ENCODE data around the gene PEX7. TPM values are rescaled to one million over a fixed set of nuclear protein-coding genes. Genes with fewer than 3 reads are reported as not detected.
A peak's percentile ranks its signal among the peaks of the same experiment; 100 is the strongest.
"Not testable (repeated sequence)": the region's sequence is repeated elsewhere in the genome, so short reads cannot be mapped to it uniquely, and the experiment has no call there.

PEX7 gene
- total RNA-seq, 1 donor from 2014 or later, result 12.0 TPM

DNA sequence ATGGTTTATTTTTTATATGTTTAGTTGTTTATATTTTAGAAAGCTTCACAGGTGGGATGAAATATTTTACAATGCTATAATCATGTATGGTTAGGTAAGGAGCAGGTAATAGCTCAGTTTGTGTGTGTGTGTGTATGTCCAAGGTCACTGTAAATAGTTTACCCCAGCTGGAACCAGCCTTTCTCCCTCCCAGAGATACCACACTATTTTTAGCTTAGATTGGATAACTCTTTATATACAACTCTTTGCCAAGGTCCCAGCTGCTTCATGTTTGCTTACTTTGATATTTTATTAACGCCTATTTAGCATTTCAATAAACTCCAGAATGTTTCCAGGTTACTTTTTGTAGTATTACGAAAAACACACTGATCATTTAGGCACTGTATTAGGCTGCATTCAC is 1.8 kb upstream of the PEX7 start:
- ATAC-seq (ENCODE audit: poor library complexity) (peak; percentile 49), DNase-seq (no peak)
- intact Hi-C loops (cut with DNase I), result no loop called here

DNA sequence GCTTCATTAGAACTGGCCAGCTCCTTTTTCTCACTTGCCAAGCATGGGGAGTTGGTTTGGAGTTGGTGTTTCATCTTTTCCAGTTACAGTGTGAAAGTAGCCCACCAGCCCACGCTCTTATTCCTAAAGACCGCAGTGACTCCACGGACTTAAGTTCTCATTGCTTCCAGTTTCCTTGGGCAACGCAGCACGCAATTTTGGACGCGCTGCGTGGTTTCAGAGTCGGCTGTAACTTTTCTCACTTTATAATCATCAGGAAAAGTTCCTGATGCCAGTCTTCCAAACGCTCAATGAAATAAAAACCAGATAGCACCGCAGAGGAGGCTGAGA is 381 bp upstream of the PEX7 start:
- DNase-seq (peak; percentile 52), ATAC-seq (ENCODE audit: poor library complexity) (peak; percentile 0)
- intact Hi-C loops (cut with DNase I), result no loop called here

DNA sequence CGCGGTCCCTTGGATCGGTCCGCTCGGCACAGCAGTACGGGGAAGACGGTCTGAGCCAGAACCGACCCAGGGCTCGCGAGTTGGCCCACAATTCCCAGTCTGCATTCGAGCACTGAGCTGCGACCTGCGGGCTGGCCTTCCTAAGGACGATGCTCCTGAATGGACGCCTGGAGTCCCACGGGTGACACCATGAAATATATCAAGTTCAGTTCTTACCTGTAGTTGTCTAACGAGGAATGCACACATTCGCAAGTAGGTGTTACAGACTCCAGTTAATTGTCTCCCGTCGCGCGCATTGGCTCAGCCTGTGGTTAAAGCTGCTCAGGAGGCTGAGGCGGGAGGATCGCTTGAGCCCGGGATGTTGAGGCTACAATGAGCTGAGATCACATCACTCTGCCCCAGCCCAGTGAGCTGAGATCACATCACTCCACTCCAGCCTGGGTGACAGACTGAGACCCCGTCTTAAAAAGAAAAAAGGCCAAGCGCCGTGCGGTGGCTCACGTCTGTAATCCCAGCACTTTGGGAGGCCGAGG is 802 bp downstream of the PEX7 start:
- no peak for DNase-seq
- intact Hi-C loops (cut with DNase I), result no loop called here
- ATAC-seq (ENCODE audit: poor library complexity), result no peak

DNA sequence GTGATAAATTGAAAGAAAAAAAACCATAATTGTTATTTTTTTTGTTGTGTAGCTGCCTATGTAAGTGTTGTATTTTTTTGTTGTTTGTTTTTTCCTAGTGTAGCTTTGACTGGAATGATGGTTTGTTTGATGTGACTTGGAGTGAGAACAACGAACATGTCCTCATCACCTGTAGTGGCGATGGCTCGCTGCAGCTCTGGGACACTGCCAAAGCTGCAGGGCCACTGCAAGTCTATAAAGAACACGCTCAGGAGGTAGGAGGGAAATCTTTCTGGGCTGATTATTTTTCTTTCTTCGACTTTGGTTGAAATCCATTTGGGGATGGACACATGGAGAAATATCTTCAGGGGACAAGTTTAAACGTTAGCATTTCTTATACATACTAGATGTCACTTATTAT is 3.8 kb downstream of the PEX7 start:
- no peak for ATAC-seq (ENCODE audit: poor library complexity)
- peak; percentile 69 for DNase-seq
- intact Hi-C loops (cut with DNase I), result no loop called here

DNA sequence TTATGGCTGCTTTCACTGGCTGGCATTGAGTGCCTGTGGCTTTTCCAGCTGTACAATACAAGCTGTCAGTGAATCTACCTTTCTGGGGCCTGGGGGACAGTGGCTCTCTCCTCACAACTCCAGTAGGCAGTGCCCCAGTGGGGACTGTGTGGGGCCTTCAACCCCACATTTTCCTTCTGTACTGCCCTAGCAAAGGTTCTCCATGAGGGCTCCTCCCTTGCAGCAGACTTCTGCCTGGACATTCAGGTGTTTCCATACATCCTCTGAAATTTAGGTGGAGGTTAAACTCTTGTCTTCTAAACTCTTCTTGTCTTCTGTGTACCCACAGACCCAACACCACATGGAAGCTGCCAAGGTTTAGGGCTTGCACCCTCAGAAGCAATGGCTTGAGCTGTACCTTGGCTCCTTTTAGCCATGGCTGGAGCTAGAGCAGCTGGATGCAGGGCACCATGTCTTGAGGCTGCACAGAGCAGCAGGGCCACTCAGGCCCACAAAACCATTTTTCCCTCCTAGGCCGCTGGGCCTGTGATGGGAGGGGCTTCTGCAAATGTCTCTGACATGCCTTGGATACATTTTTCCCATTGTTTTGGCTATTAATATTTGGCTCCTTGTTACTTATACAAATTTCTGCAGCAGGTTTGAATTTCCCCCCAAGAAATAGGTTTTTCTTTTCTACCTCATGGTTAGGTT is 9.6 kb downstream of the PEX7 start:
- ATAC-seq (ENCODE audit: poor library complexity) (no peak), DNase-seq (no peak)
- intact Hi-C loops (cut with DNase I), result no loop called here

DNA sequence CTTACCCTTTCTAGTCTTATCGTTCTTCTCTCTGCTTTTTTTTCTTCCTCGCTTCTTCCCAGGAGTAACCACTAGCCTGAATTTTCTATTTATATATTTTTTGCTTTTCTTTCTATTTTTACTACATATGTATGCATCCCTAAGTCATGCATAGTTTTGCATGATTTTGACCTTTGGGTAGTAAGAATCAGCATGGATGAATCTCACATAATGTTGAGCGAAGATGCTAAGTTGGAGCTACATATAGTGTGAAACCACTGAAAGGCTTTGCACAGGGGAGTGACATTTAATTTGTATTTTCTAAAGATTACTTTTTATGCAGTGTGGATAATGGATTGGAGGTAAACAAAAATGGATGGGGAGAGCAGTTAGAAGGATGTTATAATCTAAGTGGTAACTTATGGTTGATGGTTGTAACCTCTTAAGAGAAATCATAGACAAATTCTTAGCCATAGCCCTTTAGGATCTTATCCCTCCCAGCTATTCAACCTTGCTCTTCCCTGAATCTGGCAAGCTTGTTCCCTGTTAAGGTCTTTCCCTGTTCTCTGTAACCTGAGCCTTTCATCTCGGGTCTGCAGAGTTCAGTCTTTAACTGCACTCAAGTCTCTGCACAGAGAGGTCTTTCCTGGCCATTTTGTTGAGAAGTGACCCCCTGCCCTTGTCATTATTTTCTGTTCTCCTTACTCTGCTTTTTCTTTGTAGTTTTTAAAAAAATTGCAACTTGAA is 18.0 kb downstream of the PEX7 start:
- intact Hi-C loops (cut with DNase I), result loop anchor here (10.0 kb wide), 1 partner anchor 174 kb away; no protein-coding TSS in a partner anchor
- ATAC-seq (ENCODE audit: poor library complexity) (no peak), DNase-seq (no peak)

DNA sequence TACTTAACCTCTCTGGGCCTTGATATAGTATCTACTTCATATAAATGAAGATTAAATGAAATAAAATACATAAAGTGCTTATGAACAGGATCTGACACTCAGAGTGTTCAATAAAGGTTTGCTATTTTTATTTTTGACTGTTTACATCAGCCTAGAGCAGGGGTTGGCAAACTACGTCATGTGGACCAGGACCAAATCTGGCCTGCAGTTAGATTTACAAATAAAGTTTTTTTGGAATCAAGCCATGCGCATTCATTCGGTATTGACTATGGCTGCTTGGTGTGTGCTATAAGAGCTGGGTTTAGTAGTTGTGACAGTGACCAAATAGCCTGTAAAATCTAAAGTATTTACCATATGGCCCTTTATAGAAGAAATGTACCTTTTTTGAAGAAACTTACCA is 20.8 kb downstream of the PEX7 start:
- no peak for ATAC-seq (ENCODE audit: poor library complexity)
- intact Hi-C loops (cut with DNase I), result loop anchor here (10.0 kb wide), 1 partner anchor 172 kb away; no protein-coding TSS in a partner anchor

DNA sequence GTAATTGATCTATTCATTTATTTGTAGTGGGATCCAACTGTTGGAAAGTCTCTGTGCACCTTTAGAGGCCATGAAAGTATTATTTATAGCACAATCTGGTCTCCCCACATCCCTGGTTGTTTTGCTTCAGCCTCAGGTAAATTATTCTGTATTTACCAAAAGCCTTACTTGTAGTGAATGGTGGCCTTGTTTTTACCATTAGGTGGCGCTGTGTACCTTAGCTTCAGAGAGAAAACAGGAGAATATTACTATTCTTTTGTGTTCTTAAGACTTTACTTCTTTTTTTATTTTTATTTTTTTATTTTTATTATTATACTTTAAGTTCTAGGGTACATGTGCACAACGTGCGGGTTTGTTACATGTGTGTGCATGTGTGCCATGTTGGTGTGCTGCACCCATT is 23.7 kb downstream of the PEX7 start:
- peak; percentile 64 for ATAC-seq (ENCODE audit: poor library complexity)
- intact Hi-C loops (cut with DNase I), result loop anchor here (10.0 kb wide), 1 partner anchor 169 kb away; no protein-coding TSS in a partner anchor
- no peak for DNase-seq

More for the DNA sequence above, 20.8 kb downstream of the PEX7 start:
- no peak for DNase-seq

DNA sequence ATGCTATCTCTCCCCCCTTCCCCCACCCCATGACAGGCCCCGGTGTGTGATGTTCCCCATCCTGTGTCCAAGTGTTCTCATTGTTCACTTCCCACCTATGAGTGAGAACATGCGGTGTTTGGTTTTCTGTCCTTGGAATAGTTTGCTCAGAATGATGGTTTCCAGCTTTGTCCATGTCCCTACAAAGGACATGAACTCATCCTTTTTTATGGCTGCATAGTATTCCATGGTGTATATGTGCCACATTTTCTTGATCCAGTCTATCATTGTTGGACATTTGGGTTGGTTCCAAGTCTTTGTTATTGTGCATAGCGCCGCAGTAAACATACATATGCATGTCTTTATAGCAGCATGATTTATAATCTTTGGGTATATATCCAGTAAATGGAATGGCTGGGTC is 24.1 kb downstream of the PEX7 start:
- ATAC-seq (ENCODE audit: poor library complexity); DNase-seq: not testable (repeated sequence)
- intact Hi-C loops (cut with DNase I), result loop anchor here (10.0 kb wide), 1 partner anchor 168 kb away; no protein-coding TSS in a partner anchor

DNA sequence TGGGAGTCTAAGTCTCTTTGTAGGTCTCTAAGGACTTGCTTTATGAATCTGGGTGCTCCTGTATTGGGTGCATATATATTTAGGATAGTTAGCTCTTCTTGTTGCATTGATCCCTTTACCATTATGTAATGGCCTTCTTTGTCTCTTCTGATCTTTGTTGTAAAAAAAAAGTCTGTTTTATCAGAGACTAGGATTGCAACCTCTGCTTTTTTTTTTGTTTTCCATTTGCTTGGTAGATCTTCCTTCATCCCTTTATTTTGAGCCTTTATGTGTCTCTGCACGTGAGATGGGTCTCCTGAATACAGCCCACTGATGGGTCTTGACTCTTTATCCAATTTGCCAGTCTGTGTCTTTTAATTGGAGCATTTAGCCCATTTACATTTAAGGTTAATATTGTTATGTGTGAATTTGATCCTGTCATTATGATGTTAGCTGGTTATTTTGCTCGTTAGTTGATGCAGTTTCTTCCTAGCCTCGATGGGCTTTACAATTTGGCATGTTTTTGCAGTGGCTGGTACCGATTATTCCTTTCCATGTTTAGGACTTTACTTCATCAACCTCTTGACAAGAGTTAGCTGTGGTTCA is 27.7 kb downstream of the PEX7 start:
- not testable (repeated sequence) for ATAC-seq (ENCODE audit: poor library complexity); DNase-seq
- intact Hi-C loops (cut with DNase I), result loop anchor here (10.0 kb wide), 1 partner anchor 165 kb away; no protein-coding TSS in a partner anchor

DNA sequence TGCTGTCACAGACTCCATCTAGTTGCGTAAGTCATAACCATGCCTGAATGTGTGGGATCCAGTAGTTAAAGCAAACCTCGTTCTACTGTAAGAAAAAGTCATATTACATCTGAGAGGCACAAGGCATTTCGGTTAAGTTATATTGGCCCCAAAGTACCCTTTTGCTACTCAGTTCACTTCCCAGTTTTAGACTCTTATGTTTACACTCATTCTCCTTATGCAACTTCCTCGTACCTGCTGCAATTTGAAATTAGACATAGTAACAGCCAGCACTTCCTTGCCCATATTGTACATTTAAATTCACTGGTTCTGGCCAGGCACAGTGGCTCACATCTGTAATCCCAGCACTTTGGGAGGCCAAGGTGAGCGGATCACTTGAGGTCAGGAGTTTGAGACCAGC is 37.0 kb downstream of the PEX7 start:
- intact Hi-C loops (cut with DNase I), result no loop called here
- ATAC-seq (ENCODE audit: poor library complexity), result peak; percentile 49
- DNase-seq, result no peak

DNA sequence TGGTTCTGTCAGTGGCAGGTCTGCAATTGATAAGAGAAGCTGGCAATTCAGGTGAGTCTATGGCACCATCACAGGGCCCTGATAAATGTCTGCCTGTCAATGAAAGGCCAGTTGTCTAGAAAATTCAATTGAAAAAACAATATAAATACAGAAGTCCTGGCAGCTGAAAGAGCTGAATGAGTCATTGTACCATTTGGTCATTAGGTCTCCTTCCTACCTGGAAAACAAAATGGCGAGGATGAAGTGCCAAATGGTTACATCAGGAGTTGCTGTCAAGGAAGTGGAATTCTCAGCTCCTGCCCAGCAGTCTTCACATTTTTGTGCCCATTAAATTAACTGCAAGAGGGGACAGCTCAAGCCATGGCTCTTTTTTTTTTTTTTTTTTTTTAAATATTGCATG is 37.7 kb downstream of the PEX7 start:
- ATAC-seq (ENCODE audit: poor library complexity), result no peak
- intact Hi-C loops (cut with DNase I), result no loop called here
- no peak for DNase-seq

DNA sequence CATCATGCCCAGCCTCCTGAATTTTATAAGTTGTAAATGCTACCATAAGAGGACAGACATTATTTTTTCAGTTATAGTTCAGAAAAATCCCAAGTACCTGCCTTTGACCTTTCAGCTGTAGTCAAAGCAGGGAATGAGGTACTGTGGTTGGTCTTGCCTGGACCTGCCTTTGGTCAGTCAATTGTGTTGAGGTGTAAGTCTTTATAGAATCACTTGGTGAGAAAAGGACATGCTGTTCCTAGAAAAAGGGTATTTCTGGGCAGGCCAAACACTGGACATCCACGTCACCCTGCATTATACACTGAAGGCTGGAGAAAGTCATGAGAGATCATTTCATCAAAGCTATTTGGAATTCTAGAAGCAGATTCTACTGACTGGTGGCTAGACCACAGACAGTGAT is 40.3 kb downstream of the PEX7 start:
- DNase-seq, result no peak
- ATAC-seq (ENCODE audit: poor library complexity), result no peak
- intact Hi-C loops (cut with DNase I), result no loop called here

DNA sequence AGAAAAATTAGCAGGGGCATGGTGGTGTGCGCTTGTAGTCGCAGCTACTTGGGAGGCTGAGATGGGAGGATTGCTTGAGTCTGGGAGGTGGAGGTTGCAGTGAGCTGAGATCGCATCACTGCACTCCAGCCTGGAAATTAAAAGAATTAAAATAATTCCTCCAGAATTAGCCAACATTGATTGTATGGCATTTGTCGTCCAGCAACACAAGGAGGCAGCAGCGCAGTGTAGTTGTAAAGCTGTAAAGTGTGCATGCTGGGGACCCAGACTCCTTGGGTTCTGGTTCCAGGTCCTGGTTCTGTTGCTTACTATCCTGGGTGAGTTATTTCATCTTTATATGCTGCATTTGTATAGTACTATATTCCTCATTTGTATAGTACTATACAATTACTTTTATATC is 41.4 kb downstream of the PEX7 start:
- no peak for DNase-seq
- ATAC-seq (ENCODE audit: poor library complexity), result no peak
- intact Hi-C loops (cut with DNase I), result no loop called here

DNA sequence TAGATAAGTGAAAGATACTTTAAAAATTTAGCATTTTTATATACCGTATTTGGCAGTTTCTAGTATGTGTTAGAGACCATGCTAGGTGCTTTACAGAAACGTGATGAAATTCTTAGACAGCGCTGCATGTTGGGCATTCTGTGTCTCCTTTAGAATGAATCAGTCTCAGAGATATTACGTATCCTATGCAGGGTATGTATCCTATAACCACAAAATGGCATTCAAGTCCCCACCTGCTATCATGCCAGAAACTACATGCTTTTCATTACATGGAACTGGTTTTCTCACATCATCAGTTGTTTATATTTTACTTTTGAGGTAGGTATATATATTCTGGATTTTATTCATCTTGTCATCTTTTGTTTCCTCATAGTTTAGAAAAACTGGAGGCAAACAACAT is 42.3 kb downstream of the PEX7 start:
- intact Hi-C loops (cut with DNase I), result no loop called here
- ATAC-seq (ENCODE audit: poor library complexity) (no peak), DNase-seq (no peak)

DNA sequence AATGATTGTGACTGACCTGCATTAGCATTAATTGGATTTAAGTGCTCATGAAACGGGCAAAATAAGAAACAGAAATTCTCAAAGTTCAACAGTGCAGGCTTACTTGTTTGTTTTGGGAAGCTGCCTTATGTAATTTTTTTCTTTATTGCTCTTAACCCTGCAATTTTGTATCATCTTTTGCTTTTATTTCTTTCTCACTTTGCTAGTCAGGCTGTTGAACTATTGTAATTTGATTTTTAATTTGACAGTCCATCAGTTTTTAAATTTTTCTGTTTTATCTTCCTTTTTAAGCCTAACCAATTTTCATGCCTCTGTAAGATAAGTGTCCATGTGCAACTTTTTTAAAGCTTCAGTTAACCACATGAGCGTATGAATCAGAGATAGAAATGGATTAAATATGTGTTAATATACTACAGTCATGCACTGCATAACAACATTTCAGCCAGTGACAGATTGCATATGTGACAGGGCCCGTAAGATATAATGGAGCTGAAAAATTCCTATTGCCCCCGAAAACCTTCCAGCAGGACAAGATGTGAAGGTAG is 44.6 kb downstream of the PEX7 start:
- no peak for ATAC-seq (ENCODE audit: poor library complexity)
- intact Hi-C loops (cut with DNase I), result no loop called here
- no peak for DNase-seq

DNA sequence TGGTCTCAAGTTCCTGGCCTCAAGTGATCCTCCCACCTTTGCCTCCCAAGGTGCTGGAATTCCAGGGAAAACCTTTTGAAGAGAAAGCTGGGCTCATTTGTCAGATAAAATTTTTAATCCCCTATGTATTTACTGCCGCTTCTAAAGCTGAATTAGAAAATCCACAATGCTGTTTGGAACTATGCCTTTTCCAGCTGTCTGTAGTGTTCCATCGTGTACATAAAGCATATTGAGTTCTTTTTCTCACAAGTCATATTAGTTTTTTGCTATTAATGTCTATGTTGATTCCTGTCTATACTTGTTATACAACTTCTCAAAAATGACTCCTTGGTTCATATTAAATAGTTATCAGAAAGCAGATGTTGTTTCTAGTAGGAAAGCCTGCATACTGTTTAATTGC is 47.1 kb downstream of the PEX7 start:
- DNase-seq (no peak), ATAC-seq (ENCODE audit: poor library complexity) (no peak)
- intact Hi-C loops (cut with DNase I), result no loop called here

DNA sequence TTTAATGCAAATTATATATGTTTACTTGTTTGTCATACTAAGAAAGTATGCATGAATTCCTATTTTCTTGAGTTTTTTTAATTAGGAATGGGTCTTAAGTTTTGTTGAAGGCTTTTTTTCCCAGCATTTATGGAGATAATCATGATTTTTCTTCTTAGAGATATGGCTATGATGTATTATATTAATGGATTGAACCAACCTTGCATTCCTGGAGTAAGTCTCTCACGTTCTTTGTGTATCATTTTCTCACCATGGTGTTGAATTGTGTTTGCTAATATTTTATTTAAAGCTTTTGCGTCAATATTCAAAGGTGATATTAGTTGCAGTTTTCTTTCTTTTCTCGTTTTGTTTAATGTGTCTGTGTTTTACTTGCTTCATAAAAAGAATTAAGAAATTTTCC is 51.4 kb downstream of the PEX7 start:
- ATAC-seq (ENCODE audit: poor library complexity) (no peak), DNase-seq (no peak)
- intact Hi-C loops (cut with DNase I), result no loop called here

DNA sequence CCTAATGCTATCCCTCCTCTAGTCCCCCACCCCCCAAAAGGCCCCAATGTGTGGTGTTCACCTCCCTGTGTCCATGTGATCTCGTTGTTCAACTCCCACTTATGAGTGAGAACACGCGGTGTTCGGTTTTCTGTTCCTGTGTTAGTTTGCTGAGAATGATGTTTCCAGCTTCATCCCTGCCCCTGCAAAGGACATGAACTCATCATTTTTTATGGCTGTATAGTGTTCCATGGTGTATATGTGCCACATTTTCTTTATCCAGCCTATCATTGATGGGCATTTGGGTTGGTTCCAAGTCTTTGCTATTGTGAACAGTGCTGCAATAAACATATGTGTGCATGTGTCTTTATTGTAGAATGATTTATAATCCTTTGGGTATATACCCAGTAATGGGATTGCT is 54.1 kb downstream of the PEX7 start:
- intact Hi-C loops (cut with DNase I); ATAC-seq (ENCODE audit: poor library complexity); DNase-seq: not testable (repeated sequence)
